Omental fat pad (tissue), 4 donors: ENCODE results near the gene SYT9. TPM values are rescaled to one million over a fixed set of nuclear protein-coding genes. Genes with fewer than 3 reads are reported as not detected.

Experiments used
- ATAC-seq: fragments of 150-250 bp; one replicate; pipeline ENCODE4 v1.9.1; 2016; ENCODE audit warnings: mild to moderate bottlenecking, moderate library complexity; ENCODE audit not compliant: low FRiP score
- DNase-seq: peaks from one replicate; pipeline ENCODE4 v3.0.0-alpha.2; 2019; ENCODE audit warnings: low spot score
- total RNA-seq, 4 donors: library from RNA; depleted of rRNA; stranded (reverse); fragments of >200 nt; gene quantifications; one replicate each; pipeline ENCODE4 v1.1.0, GENCODE V29; 2016
- TF ChIP-seq, protein P1 (sequence below), 3 donors: fragments of 450-650 bp; IDR thresholded peaks; one replicate each; pipeline ENCODE4 v1.5.1; 2016 to 2017; ENCODE audit warnings: antibody characterized with exemption in 3 of 3, mild to moderate bottlenecking in 3 of 3, moderate library complexity in 2 of 3

SYT9 gene, protein sequence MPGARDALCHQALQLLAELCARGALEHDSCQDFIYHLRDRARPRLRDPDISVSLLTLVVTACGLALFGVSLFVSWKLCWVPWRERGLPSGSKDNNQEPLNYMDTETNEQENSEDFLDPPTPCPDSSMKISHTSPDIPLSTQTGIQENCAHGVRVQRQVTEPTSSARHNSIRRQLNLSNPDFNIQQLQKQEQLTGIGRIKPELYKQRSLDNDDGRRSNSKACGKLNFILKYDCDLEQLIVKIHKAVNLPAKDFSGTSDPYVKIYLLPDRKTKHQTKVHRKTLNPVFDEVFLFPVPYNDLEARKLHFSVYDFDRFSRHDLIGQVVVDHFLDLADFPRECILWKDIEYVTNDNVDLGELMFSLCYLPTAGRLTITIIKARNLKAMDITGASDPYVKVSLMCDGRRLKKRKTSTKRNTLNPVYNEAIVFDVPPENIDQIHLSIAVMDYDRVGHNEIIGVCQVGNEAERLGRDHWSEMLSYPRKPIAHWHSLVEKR
- under 1 TPM in 2 of 4 donors, not detected in 2; 0.13 to 0.46 TPM for total RNA-seq

DNA sequence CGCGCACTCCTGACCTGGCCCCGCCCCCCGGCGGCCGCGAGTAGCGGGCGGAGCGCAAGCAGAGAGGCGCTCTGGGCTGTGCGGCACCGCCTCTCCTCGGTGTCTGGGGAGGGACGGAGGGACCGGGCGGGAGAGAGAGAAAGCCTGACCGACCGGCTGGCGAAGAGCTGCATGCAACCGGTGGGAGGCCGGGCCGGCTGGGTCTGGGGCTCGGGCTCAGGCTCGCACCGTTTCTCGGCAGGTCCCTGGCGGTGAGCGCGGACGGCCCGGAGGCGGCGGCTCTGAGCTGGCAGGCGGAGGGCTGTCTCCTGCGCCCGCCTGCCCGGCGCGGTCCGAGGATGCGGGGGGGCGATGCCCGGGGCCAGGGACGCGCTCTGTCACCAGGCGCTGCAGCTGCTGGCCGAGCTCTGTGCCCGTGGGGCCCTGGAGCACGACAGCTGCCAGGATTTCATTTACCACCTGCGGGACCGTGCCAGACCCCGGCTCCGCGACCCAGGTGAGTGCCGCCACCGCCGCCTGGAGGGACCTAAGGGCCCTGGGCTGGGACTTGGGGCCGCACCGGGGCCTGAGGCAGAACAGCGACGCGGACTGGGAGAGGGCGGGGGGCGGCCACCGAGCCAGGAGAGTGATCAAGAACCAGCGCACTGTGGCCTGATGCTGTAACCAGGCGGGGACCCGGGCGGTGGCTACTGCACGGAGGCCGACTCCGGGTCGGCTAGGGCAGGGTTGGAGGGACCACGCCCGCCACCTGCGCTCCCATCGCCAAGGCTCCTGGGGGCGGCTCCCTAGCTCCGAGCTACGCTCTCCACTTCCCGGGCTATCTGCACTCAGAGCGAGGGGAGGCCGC, at the start of gene SYT9:
Gene SYT9, plus strand, starts transcription at position 69 of the 847 bp plus-strand sequence. Its CDS starts 283 bp downstream, at position 352.
- DNase-seq (no peak), ATAC-seq (peak; percentile 85)
- TF ChIP-seq, protein P1, sequence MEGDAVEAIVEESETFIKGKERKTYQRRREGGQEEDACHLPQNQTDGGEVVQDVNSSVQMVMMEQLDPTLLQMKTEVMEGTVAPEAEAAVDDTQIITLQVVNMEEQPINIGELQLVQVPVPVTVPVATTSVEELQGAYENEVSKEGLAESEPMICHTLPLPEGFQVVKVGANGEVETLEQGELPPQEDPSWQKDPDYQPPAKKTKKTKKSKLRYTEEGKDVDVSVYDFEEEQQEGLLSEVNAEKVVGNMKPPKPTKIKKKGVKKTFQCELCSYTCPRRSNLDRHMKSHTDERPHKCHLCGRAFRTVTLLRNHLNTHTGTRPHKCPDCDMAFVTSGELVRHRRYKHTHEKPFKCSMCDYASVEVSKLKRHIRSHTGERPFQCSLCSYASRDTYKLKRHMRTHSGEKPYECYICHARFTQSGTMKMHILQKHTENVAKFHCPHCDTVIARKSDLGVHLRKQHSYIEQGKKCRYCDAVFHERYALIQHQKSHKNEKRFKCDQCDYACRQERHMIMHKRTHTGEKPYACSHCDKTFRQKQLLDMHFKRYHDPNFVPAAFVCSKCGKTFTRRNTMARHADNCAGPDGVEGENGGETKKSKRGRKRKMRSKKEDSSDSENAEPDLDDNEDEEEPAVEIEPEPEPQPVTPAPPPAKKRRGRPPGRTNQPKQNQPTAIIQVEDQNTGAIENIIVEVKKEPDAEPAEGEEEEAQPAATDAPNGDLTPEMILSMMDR (IDR thresholded peaks at IDR 0.05), result no peak

DNA sequence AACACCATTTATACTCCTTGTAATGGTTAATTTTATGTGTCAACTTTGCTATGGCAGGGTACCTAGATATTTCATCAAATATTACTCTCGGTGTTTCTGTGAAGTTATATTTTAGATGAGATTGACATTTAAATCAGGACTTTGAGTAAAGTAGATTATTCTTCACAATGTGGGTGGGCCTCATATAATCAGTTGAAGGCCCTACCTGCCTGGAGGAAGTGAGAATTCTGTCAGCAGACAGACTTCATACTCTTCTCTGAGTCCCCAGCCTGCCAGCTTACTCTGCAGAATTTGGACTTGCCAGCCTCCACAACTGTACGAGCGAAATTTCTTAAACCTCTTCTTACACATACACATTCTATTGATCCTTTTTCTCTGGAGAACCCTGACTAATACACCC, 49.3 kb upstream of the SYT9 start:
- no peak for ATAC-seq
- TF ChIP-seq, protein P1 (IDR thresholded peaks at IDR 0.05), result no peak
- DNase-seq, result no peak

DNA sequence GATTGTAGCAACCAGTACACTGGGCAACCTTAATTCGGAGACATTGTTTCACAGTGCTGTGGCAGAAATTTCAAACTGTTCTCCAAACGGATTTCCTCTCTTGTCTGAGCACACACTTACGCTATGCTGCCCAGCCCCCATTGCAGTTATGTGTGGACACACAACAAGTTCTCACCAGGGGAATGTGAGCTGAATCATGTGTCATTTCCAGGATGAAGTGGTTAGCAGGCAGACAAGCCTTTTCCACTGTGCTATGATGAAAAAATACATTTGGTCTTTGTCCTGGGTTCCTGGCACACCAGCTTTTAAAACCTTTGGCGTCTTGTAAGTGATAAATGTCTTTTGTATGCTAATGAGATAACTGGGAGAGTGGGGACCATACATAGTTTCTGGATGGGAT, 46.9 kb upstream of the SYT9 start:
- ATAC-seq (no peak), DNase-seq (no peak)
- TF ChIP-seq, protein P1 (IDR thresholded peaks at IDR 0.05), result no peak

DNA sequence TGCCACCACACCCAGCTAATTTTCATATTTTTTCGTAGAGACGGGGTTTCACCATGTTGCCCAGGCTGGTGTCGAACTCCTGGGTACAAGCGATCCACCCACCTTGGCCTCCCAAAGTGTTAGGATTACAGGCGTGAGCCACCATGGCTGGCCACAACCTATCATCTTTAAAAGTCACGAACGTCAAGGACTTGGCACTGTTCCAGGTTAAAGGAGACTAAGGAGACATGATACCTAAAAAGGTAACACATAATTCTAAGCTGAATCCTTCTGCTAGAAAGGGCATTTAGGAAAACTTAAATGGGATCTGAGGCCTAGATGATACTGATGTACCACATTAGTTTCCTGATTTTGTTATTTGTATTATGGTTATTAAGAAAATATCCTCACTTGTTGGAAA, 43.3 kb upstream of the SYT9 start:
- TF ChIP-seq, protein P1 (IDR thresholded peaks at IDR 0.05), result no peak
- ATAC-seq (no peak), DNase-seq (no peak)

DNA sequence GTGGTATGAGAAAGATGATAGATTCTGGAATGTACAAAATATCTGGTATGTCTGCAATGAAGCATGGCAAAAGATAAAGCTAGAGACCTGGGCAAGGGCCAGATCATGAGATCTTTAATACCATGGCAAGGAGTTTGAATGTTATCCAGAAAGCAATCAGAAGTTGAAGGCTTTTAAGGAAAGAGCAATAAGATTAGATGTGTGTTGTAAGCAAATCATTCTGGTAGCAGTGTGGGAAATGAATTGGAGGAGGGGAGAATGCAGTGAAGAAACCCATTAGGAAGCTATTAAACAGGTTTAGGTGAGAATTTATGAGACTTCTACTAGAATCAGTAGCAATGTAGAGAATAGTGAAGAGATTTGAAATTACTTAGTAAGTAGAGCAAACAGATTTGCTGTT, 32.2 kb upstream of the SYT9 start:
- no peak for ATAC-seq
- TF ChIP-seq, protein P1 (IDR thresholded peaks at IDR 0.05), result no peak
- DNase-seq, result no peak

DNA sequence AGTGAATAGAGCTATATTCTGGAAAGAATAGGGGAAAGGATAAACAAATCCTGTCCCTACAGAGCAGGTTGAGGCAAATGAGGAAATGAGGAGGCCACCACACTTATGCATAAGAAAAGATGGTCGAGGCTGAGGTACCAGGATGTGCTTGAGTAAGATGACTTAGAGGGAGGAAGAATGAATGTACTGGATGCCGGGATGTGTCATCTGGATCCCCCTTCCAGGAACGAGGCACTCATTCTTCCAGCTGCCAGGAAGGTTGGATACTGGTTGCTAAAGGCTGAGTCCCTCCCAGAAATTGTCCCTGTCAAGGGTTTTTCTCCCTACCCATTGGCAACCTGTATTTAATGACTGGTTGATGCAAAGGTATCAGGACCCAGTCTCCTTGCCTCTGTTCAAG, 31.1 kb upstream of the SYT9 start:
- DNase-seq, result no peak
- TF ChIP-seq, protein P1 (IDR thresholded peaks at IDR 0.05), result no peak
- no peak for ATAC-seq
